ENCODE results near the gene ABLIM1.

The ABLIM1 gene

GRCh38 chr10:114482480-114483304 lies 175.4 kb downstream of the ABLIM1 start:
- no peak for DNase-seq

DNA sequence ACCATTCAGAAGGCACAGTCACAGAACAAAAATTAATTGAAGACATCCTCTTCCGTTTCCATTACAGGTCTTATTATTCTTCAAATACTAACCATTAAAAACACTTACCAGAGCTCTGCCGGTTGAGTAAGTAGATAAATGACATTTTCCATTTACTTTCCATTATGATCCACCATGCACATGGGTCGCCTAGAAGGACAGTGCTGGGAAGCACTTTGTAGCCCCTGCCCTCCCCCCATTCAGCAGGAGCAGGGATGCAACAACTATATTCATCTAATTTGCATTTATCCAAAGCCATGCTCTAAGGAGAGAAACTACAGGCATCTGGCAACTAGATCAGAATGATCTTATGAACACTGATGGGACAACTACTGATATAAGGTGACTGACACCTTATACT lies 177.0 kb downstream of the ABLIM1 start:
- DNase-seq: no peak

- no peak for DNase-seq
Measured at GRCh38 chr10:114479836-114480235, 178.2 kb downstream of the ABLIM1 start.

- no peak for DNase-seq
Measured at GRCh38 chr10:114479307-114479706, 178.8 kb downstream of the ABLIM1 start.

DNA sequence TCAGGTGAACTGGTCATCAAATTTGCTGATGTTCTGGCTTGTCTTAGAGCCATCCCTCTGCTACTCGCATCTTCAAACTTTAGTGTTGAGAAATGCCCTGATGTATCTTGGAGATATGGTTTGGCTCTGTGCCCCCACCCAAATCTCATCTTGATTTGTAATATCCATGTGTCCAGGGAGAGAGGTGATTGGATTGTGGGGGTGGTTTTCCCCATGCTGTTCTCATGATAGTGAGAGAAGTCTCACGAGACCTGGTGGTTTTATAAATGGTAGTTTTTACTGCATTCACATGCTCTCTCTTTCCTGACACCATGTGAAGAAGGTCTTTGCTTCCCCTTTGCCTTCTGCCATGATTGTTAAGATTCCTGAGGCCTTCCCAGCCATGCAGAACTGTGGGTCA lies 179.8 kb downstream of the ABLIM1 start:
- no peak for DNase-seq

- no peak for DNase-seq
Measured at GRCh38 chr10:114477285-114477684, 180.8 kb downstream of the ABLIM1 start.

- no peak for DNase-seq
Measured at GRCh38 chr10:114474989-114475388, 183.1 kb downstream of the ABLIM1 start.

DNA sequence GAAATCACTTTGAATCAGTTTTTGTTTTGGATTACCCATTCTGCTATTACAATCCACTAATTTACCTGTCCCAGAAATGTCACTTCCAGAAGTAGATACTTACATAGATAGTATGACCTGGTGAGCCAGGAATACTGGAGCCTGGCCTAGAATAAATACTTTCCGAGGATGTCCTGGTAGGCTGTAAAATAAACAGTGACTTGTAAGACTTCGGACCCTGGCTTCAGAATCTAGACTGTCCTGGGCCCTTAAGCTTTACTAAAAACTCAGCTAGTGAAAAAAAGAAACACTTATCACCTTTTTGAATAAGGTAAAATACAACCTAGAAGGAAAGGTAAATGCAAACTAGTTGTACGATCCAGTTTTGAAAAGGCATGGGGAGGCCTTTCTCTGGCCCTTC lies 184.3 kb downstream of the ABLIM1 start:
- no peak for DNase-seq

- no peak for DNase-seq
Measured at GRCh38 chr10:114472877-114473253, 185.2 kb downstream of the ABLIM1 start.

DNA sequence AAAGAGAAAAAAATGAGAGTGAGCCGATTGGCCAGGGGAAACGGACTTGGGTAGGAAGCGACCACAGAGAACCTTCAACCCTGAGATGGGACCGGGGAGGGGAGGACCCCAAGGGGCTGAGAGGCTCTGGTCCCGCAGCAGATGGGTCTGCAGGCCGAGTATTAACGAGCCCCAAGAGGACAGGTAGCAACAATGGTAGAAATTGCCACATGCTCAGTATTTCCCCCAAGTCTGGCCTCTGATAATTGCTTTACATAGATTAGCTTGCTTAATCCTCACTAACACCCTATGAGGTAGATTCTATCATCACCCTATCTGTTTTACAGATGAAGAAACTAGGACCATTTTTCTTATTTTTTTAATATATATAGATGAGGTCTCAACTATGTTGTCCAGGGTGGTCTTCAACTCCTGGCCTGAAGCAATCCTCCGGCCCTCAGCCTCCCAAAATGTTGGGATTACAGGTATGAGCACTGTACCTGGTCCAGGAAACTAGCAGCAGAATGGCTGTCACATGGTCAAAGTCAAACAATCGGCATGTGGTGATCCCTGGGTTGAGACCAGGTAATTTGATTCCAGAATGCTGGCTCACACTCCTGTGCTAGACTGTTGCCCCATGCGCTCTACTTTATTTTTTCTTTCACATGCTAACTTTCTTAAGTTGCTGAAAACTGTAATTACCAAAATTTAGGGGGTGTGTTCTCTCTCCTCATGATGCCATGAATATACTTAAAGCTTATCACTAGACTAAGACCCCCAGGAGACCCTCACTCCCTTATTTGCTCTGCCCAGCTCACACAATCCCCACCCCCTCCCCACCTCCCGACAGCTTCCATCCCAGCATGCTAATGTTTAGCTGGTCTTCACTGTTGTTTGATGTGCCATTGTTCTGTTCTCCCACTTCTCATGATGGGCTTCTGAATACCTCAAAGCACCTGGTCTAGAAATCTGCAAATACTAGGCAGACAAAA lies 185.9 kb downstream of the ABLIM1 start:
- DNase-seq: no peak

GRCh38 chr10:114470956-114471905 lies 186.8 kb downstream of the ABLIM1 start:
- no peak for DNase-seq

DNA sequence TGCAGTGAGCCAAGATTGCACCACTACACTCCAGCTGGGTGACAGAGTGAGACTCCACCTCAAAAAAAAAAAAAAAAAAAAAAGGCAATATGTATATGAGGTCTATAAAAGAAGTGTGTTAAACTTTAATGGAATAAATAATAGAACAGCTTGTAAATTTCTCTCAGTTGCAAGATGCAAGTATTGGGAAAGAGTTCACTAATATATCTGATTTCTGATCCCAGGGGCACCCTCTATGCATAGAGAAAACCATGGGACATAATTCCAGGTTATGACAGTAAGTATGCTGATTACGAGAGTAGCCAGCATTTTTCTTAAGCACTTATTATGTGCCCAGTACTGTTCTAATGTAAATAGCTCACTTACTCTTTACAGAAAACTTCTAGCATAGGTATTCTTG lies 187.7 kb downstream of the ABLIM1 start:
- no peak for DNase-seq

DNA sequence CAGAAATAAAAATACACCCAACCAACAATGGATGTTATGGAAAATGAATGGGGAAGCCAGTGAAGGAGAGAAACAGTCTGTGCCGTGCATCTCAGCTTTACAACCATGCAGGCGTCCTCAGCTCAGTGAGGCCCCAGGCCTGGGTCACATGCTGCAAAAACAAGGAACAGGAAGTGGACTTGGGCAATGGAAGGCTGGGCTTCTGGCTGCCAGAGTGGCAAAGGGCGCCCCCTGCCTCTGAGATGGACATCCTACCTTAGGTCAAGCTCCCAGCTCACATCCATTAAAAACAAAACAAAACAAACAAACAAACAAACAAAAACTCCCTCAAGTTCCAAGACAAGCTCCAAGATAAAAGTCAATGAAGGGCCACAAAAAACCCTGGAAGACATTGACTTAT lies 199.1 kb downstream of the ABLIM1 start:
- no peak for DNase-seq

GRCh38 chr10:114458216-114458920 lies 199.7 kb downstream of the ABLIM1 start:
- no peak for DNase-seq

- no peak for DNase-seq
Measured at GRCh38 chr10:114453576-114453975, 204.5 kb downstream of the ABLIM1 start.

- DNase-seq: no peak
Measured at GRCh38 chr10:114448897-114449296, 209.2 kb downstream of the ABLIM1 start.

DNA sequence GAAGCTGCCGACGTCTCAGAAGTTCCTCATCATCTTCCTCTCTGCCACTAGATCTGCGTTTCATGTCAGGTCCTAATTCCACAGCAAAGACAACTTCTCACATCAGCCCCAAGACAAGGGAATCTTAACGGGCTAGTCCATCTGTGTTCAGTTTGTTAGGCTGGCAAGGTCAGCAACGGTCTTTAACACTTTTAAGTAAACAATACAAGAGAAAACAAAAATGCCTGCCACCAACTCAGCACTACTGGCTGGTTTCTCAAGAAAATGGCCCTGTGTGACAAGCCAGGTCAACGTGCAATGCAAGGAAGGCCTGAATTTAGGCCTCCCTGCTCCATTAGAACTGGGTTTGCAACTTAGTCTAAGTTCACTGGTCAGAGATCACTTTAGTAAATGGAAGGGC lies 212.7 kb downstream of the ABLIM1 start:
- DNase-seq: no peak

DNA sequence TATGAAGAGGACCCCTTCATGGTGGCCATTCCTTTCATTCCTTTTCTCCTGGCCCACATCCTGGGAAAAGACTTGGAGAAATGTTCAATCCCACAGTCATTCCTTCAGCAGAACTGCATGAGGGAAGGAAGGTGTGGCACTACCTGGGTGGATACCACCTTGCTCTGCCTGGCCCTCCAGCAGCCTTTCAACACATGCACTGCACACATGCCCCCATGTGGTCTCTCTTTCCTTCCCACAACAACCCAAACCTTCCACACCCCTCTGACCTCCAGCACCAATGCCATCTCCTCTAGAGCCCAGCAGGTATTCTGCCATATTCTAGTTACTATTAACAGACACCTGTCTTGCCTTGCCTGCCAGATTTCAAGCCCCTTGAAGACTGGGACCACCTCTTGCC lies 213.3 kb downstream of the ABLIM1 start:
- no peak for DNase-seq

GRCh38 chr10:114442091-114442630 lies 215.9 kb downstream of the ABLIM1 start:
- no peak for DNase-seq

GRCh38 chr10:114441107-114441506 lies 217.0 kb downstream of the ABLIM1 start:
- no peak for DNase-seq

- no peak for DNase-seq
Measured at GRCh38 chr10:114437473-114438292, 220.4 kb downstream of the ABLIM1 start.

Measured in activated gamma-delta T cell (primary cell).